ENCODE data around the gene NR2E3.
A peak's percentile ranks its signal among the peaks of the same experiment; 100 is the strongest.

The NR2E3 gene

DNA sequence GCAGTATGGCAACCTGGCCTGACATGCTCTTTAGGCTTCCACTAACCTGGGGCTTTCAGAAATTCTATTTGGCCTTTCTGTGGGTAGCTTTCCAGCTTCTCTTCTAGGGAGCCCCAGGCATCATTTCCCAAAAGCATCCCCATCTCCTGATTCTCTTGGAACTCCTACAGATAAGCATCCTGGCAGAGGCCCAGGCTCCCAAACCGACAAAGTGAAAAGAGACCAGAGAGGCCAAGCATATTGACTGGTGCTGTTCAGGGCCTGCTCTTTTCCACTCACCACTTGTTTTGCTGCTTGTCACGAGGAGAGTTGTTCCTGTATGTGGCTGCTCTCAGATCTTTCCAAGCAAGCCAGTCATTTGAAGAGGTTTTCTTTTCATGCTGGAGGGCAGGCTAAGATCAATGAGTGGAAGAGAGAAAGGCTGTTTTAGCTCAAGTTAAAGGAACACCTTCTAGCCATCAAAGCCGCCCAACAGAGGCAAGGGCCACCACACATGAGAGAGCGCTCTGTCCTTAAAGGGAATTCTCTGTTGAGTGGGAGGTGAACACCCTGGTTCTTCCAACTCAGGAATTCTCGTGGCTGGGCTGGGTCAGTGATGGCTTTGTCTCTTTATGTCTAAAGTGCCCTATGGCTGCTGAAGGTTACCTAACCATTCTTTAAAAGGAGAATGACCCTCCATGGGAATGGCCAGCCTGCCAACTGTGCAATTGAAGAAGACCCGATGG lies 31.1 kb upstream of the NR2E3 start:
- Histone ChIP-seq H3K4me3 (ENCODE audit: low read length) (no peak overlapping the region), H3K79me2 (ENCODE audit: low read length) (no peaks in the 10 kb centered on the region), H3K9me3 (ENCODE audit: insufficient read depth, low read length) (no peaks in the 10 kb centered on the region), H2AFZ (ENCODE audit: low read depth, low read length) (no peak overlapping the region), H3K27me3 (ENCODE audit: low read depth, low read length) (no peaks in the 10 kb centered on the region), H3K9ac (ENCODE audit: low read length) (no peak overlapping the region), H3K4me2 (ENCODE audit: low read length) (no peak overlapping the region), H3K4me1 (ENCODE audit: low read length) (peaks cover 49% of the 10 kb centered on the region), H3K36me3 (replicated peaks; ENCODE audit: low read depth, low read length) (no peaks in the 10 kb centered on the region), H4K20me1 (ENCODE audit: insufficient read depth, low read length) (no peaks in the 10 kb centered on the region), H3K27ac (ENCODE audit: low read length) (no peak overlapping the region)
- no peak for TF ChIP-seq CTCF (IDR thresholded peaks at IDR 0.05; ENCODE audit: low read depth, low read length)

DNA sequence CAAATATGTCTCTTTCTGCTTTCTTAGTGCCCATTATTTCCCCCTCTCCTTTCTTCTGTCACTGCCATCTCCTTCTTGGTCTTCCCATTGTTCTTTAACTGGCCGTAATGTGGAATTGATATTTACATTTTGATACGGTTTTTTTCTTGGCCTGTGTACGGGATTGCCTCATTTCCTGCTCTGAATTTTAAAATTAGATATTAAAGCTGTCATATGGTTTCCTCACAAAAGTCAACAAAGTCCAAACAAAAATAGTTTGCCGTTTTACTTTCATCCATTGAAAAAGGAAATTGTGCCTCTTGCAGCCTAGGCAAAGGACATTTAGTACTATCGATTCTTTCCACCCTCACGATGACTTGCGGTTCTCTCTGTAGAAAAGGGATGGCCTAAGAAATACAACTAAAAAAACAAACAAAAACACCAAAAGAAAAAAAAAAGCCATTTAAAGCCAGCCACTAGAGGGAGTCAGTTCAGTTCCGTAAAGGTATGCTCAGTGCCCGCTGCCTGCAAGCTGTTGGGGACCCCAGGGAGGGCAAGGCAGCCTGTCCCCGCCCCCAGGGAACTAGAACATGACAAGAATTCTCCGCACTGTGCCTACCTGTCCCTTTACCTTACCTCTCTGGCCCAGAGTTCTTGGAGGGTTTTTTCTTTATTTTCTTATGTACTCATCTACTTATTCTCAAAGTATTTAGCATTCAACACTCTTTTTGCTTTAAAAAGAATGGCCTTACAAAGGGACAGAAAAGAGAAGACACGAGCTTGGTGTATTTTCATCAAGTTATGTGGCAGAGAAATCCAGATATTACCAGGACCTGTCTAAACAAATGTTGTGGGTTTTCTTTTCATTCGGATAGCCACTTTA lies 30.0 kb upstream of the NR2E3 start:
- Histone ChIP-seq H3K27ac (ENCODE audit: low read length) (peak overlapping the region; percentile 58), H3K9ac (ENCODE audit: low read length) (peak overlapping the region; percentile 45), H3K4me3 (ENCODE audit: low read length) (peak overlapping the region; percentile 77), H3K79me2 (ENCODE audit: low read length) (no peaks in the 10 kb centered on the region), H3K36me3 (replicated peaks; ENCODE audit: low read depth, low read length) (no peaks in the 10 kb centered on the region), H3K4me1 (ENCODE audit: low read length) (peaks cover 49% of the 10 kb centered on the region), H2AFZ (ENCODE audit: low read depth, low read length) (peak overlapping the region; percentile 86), H3K27me3 (ENCODE audit: low read depth, low read length) (0 out of 2 replicates have a peak, but pooled peaks cover 1% of the 10 kb centered on the region), H3K4me2 (ENCODE audit: low read length) (peak overlapping the region; percentile 90), H4K20me1 (ENCODE audit: insufficient read depth, low read length) (no peaks in the 10 kb centered on the region), H3K9me3 (ENCODE audit: insufficient read depth, low read length) (no peaks in the 10 kb centered on the region)
- TF ChIP-seq CTCF (IDR thresholded peaks at IDR 0.05; ENCODE audit: low read depth, low read length) (peak; percentile 90), EZH2phosphoT487 (IDR thresholded peaks at IDR 0.05; ENCODE audit: low read depth) (no peak)

DNA sequence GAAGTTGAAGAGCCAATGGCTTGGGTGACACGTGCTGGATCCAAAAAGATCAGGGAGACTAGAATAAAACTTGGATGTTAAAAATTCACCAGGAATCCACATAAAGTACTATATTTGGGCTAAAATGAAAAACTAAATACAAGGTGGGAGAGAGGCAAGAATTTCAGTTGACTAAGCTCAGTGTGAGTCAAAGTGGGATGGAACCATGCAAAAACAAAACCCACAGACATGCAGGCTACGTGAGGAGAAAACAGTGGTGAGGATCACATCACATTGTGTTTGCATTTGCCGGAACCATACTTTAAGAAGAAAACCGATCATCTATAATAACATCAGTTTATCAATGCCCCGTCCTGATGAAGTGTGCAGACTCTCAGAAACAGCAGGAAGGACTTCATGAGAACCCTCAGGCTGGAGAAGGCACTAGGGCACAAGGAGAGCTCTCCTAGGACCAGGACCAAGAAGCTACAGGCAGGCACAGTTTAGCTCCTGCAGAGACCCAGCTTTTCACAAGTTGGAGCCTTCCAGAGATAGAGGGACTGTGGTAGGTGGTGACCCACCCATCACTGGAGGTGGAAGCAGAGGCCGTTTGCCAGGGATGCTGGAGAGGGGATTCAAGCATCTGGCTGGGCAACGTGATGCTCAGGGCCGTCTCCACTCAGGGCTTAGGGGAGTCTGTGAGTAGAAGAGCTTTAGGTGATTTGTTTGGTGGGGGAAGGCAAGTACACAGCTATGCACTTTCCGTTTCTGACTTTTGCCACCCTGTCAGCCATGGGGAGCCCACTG lies 29.0 kb upstream of the NR2E3 start:
- Histone ChIP-seq H3K4me3 (ENCODE audit: low read length) (peak overlapping the region; percentile 77), H4K20me1 (ENCODE audit: insufficient read depth, low read length) (no peaks in the 10 kb centered on the region)

More for the DNA sequence above, 29.0 kb upstream of the NR2E3 start:
- no peaks in the 10 kb centered on the region for H3K9me3 ChIP-seq (ENCODE audit: insufficient read depth, low read length)
- H3K27me3 ChIP-seq (ENCODE audit: low read depth, low read length), result 0 out of 2 replicates have a peak, but pooled peaks cover 6% of the 10 kb centered on the region
- H2AFZ ChIP-seq (ENCODE audit: low read depth, low read length), result peak overlapping the region; percentile 86; the same call in 1 of the 2 replicates
- TF ChIP-seq CTCF (IDR thresholded peaks at IDR 0.05; ENCODE audit: low read depth, low read length) (no peak), EZH2phosphoT487 (IDR thresholded peaks at IDR 0.05; ENCODE audit: low read depth) (no peak)
- H3K4me2 ChIP-seq (ENCODE audit: low read length), result peak overlapping the region; percentile 90
- peaks cover 51% of the 10 kb centered on the region for H3K4me1 ChIP-seq (ENCODE audit: low read length)
- peak overlapping the region; percentile 45 for H3K9ac ChIP-seq (ENCODE audit: low read length)
- H3K27ac ChIP-seq (ENCODE audit: low read length), result peak overlapping the region; percentile 58
- H3K36me3 ChIP-seq (replicated peaks; ENCODE audit: low read depth, low read length), result no peaks in the 10 kb centered on the region
- H3K79me2 ChIP-seq (ENCODE audit: low read length), result no peaks in the 10 kb centered on the region
